ENCODE measurements around the gene PHF1. TPM values are rescaled to one million over a fixed set of nuclear protein-coding genes. Genes with fewer than 3 reads are reported as not detected.

Gene PHF1
- total and polyA plus RNA-seq, 2 of the 13 experiments (the other 11 are each of a cell fraction or from before 2014, with no cell fraction given), result 25.4 to 61.9 TPM

- TF ChIP-seq ZNF7 (CRISPR knock-in tag; IDR thresholded peaks at IDR 0.05), result no peak
- no peak for TF ChIP-seq MED1 (CRISPR knock-in tag; IDR thresholded peaks at IDR 0.05)
- no peak for TF ChIP-seq U2AF2 (IDR thresholded peaks at IDR 0.05; ENCODE audit: low read depth, low read length)
- no peak for TF ChIP-seq POLR2AphosphoS5 (IDR thresholded peaks at IDR 0.05; ENCODE audit: low read depth, low read length)
- TF ChIP-seq ZNF225 (CRISPR knock-in tag; IDR thresholded peaks at IDR 0.05), result no peak
- peak; percentile 74; the same call in 1 of the 2 replicates for TF ChIP-seq ZNF251 (CRISPR knock-in tag; IDR thresholded peaks at IDR 0.05)
- no peak for TF ChIP-seq ZEB1 (IDR thresholded peaks at IDR 0.05; ENCODE audit: insufficient replicate concordance, low read depth)
These were observed 44.2 kb downstream of the PHF1 start (continued) for GRCh38 chr6:33455051-33455450.

DNA sequence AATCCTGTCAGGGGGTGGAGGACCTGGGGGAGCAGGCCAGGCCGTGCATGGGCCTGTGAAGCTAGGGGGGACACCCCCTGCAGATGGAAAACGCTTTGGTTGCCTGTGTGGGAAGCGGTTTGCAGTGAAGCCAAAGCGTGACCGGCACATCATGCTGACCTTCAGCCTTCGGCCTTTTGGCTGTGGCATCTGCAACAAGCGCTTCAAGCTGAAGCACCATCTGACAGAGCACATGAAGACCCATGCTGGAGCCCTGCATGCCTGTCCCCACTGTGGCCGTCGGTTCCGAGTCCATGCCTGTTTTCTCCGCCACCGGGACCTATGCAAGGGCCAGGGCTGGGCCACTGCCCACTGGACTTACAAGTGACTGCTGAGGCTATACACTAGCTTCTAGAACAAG, 45.3 kb downstream of the PHF1 start:
- no peaks in the 10 kb centered on the region for H4K20me1 ChIP-seq (ENCODE audit: insufficient read depth, low read length)
- no peak overlapping the region for H3K9ac ChIP-seq (ENCODE audit: insufficient read depth, low read depth, low read length)
- no peak overlapping the region for H3K4me2 ChIP-seq (ENCODE audit: low read depth, low read length)
- peak; percentile 47 for TF ChIP-seq AGO2 (optimal IDR thresholded peaks at IDR 0.05; ENCODE audit: low read depth, low read length)
- TF ChIP-seq ZNF513 (CRISPR knock-in tag; conservative IDR thresholded peaks at IDR 0.05), result no peak
- no peaks in the 10 kb centered on the region for H3K9me3 ChIP-seq (ENCODE audit: low read length)
- no peak overlapping the region for H2AFZ ChIP-seq (ENCODE audit: low read length)
- POLR2A ChIA-PET, result no interaction called here
- no peak overlapping the region for H3K27ac ChIP-seq (ENCODE audit: extremely low read length, insufficient read depth, low read length)
- intact Hi-C loops (cut with micrococcal nuclease; ENCODE audit: unreplicated experiment), result no loop called here
- no TSS peak for BruUV-seq (replicated peaks)
- H3K27me3 ChIP-seq (ENCODE audit: control insufficient read depth in 1 of 2, insufficient read depth in 2 of 2, low read length in 2 of 2), result no peaks in the 10 kb centered on the region; a peak in 1 of 5 replicates
- ATAC-seq, result no peak
- 97% methylated on average over 12 of the region's 12 CpGs for WGBS (ENCODE audit: low lambda C conversion rate)
- no peak for DNase-seq (ENCODE audit: low spot score)
- FAIRE-seq, result no peak
- peaks cover 15% of the 10 kb centered on the region for H3K79me2 ChIP-seq (ENCODE audit: insufficient read depth, low read length)
- in situ Hi-C loops (cut with HindIII; ENCODE audit: extremely low pct_ligation_motif_present, low pct_unique_long_range_greater_than_20kb), result no loop called here
- H3K4me1 ChIP-seq (ENCODE audit: insufficient read depth, low read length), result peaks cover 20% of the 10 kb centered on the region
- H3K36me3 ChIP-seq (replicated peaks in 1 of 2; ENCODE audit: control insufficient read depth in 1 of 2, insufficient read depth in 2 of 2, low read length in 2 of 2), result peaks cover 0 to 9% of the 10 kb centered on the region in 2 experiments; a peak in 3 of 5 replicates
- no peak overlapping the region for H3K4me3 ChIP-seq (replicated peaks in 1 of 3; ENCODE audit: insufficient read depth in 1 of 3, low read depth in 2 of 3, low read length in 3 of 3)
- CTCF ChIA-PET (ENCODE audit: low intra/inter-chr PET ratio, low total read pairs), result no interaction called here
